ENCODE measurements around the gene PREX1. TPM values are rescaled to one million over a fixed set of nuclear protein-coding genes. Genes with fewer than 3 reads are reported as not detected.

Gene PREX1
- total RNA-seq, 1 donor = 14.1 TPM

GRCh38 chr20:48805716-48806115 lies 22.1 kb downstream of the PREX1 start:
- Histone ChIP-seq H3K4me1 (ENCODE audit: insufficient read depth, low read length) (no peaks in the 10 kb centered on the region), H3K4me3 (ENCODE audit: insufficient read depth, low read length) (no peak overlapping the region), H3K27ac (ENCODE audit: low read depth, low read length) (no peak overlapping the region), H3K9me3 (ENCODE audit: low read depth, low read length) (no peaks in the 10 kb centered on the region), H3K79me2 (ENCODE audit: insufficient read depth, low read length) (peaks cover 5% of the 10 kb centered on the region), H3K4me2 (ENCODE audit: insufficient read depth, low read length) (no peak overlapping the region), H3K27me3 (ENCODE audit: insufficient read depth, low read length) (no peaks in the 10 kb centered on the region), H2AFZ (ENCODE audit: low read length) (no peak overlapping the region), H4K20me1 (ENCODE audit: insufficient read depth, low read length) (peaks cover 20% of the 10 kb centered on the region), H3K36me3 (ENCODE audit: insufficient read depth, low read length) (no peaks in the 10 kb centered on the region)
- no peak for TF ChIP-seq CTCF (IDR thresholded peaks at IDR 0.05; ENCODE audit: extremely low read depth, low read depth, low read length)
- no peak for DNase-seq (ENCODE audit: insufficient read length, low spot score, missing footprints)

- H3K4me2 ChIP-seq (ENCODE audit: insufficient read depth, low read length) = no peak overlapping the region
- no peak overlapping the region for H3K4me3 ChIP-seq (ENCODE audit: insufficient read depth, low read length)
- no peak overlapping the region for H2AFZ ChIP-seq (ENCODE audit: low read length)
- peaks cover 5% of the 10 kb centered on the region for H3K79me2 ChIP-seq (ENCODE audit: insufficient read depth, low read length)
- peaks cover 24% of the 10 kb centered on the region for H4K20me1 ChIP-seq (ENCODE audit: insufficient read depth, low read length)
- H3K27ac ChIP-seq (ENCODE audit: low read depth, low read length) = no peak overlapping the region
- H3K4me1 ChIP-seq (ENCODE audit: insufficient read depth, low read length) = no peaks in the 10 kb centered on the region
- H3K36me3 ChIP-seq (ENCODE audit: insufficient read depth, low read length) = no peaks in the 10 kb centered on the region
- no peak for DNase-seq (ENCODE audit: insufficient read length, low spot score, missing footprints)
- no peaks in the 10 kb centered on the region for H3K27me3 ChIP-seq (ENCODE audit: insufficient read depth, low read length)
- no peaks in the 10 kb centered on the region for H3K9me3 ChIP-seq (ENCODE audit: low read depth, low read length)
- no peak for TF ChIP-seq CTCF (IDR thresholded peaks at IDR 0.05; ENCODE audit: extremely low read depth, low read depth, low read length)
Observed at GRCh38 chr20:48805286-48805685, 22.5 kb downstream of the PREX1 start.

- Histone ChIP-seq H3K4me3 (ENCODE audit: insufficient read depth, low read length) (no peak overlapping the region), H3K36me3 (ENCODE audit: insufficient read depth, low read length) (no peaks in the 10 kb centered on the region), H3K79me2 (ENCODE audit: insufficient read depth, low read length) (peaks cover 5% of the 10 kb centered on the region), H3K9me3 (ENCODE audit: low read depth, low read length) (no peaks in the 10 kb centered on the region), H4K20me1 (ENCODE audit: insufficient read depth, low read length) (peaks cover 26% of the 10 kb centered on the region), H3K27me3 (ENCODE audit: insufficient read depth, low read length) (no peaks in the 10 kb centered on the region), H3K4me1 (ENCODE audit: insufficient read depth, low read length) (no peaks in the 10 kb centered on the region), H3K4me2 (ENCODE audit: insufficient read depth, low read length) (no peak overlapping the region), H2AFZ (ENCODE audit: low read length) (no peak overlapping the region), H3K27ac (ENCODE audit: low read depth, low read length) (no peak overlapping the region)
- DNase-seq (ENCODE audit: insufficient read length, low spot score, missing footprints) = no peak
- TF ChIP-seq CTCF (IDR thresholded peaks at IDR 0.05; ENCODE audit: extremely low read depth, low read depth, low read length) = no peak
Observed at GRCh38 chr20:48804300-48804980, 23.4 kb downstream of the PREX1 start.

GRCh38 chr20:48803176-48804053 lies 24.4 kb downstream of the PREX1 start:
- TF ChIP-seq CTCF (IDR thresholded peaks at IDR 0.05; ENCODE audit: extremely low read depth, low read depth, low read length) = no peak
- no peak overlapping the region for H3K4me3 ChIP-seq (ENCODE audit: insufficient read depth, low read length)
- no peak for DNase-seq (ENCODE audit: insufficient read length, low spot score, missing footprints)
- H3K79me2 ChIP-seq (ENCODE audit: insufficient read depth, low read length) = no peaks in the 10 kb centered on the region
- H3K4me2 ChIP-seq (ENCODE audit: insufficient read depth, low read length) = no peak overlapping the region
- no peak overlapping the region for H3K27ac ChIP-seq (ENCODE audit: low read depth, low read length)
- H3K27me3 ChIP-seq (ENCODE audit: insufficient read depth, low read length) = no peaks in the 10 kb centered on the region
- H3K9me3 ChIP-seq (ENCODE audit: low read depth, low read length) = no peaks in the 10 kb centered on the region
- no peaks in the 10 kb centered on the region for H3K4me1 ChIP-seq (ENCODE audit: insufficient read depth, low read length)
- H4K20me1 ChIP-seq (ENCODE audit: insufficient read depth, low read length) = peaks cover 23% of the 10 kb centered on the region
- H3K36me3 ChIP-seq (ENCODE audit: insufficient read depth, low read length) = no peaks in the 10 kb centered on the region
- H2AFZ ChIP-seq (ENCODE audit: low read length) = no peak overlapping the region

Measured in osteoblast (primary cell).